Measurements from ENCODE around the gene INO80C.

Gene INO80C

GRCh38 chr18:35474884-35475283, 22.9 kb downstream of the INO80C start:
- Histone ChIP-seq H3K36me3 (no peaks in the 10 kb centered on the region), H3K9me3 (no peaks in the 10 kb centered on the region), H3K4me3 (no peak overlapping the region), H3K27ac (no peak overlapping the region), H3K4me1 (peaks cover 0 to 15% (median 4%) of the 10 kb centered on the region in 4 donors), H3K27me3 (no peaks in the 10 kb centered on the region)
- TF ChIP-seq, protein P1, sequence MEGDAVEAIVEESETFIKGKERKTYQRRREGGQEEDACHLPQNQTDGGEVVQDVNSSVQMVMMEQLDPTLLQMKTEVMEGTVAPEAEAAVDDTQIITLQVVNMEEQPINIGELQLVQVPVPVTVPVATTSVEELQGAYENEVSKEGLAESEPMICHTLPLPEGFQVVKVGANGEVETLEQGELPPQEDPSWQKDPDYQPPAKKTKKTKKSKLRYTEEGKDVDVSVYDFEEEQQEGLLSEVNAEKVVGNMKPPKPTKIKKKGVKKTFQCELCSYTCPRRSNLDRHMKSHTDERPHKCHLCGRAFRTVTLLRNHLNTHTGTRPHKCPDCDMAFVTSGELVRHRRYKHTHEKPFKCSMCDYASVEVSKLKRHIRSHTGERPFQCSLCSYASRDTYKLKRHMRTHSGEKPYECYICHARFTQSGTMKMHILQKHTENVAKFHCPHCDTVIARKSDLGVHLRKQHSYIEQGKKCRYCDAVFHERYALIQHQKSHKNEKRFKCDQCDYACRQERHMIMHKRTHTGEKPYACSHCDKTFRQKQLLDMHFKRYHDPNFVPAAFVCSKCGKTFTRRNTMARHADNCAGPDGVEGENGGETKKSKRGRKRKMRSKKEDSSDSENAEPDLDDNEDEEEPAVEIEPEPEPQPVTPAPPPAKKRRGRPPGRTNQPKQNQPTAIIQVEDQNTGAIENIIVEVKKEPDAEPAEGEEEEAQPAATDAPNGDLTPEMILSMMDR (IDR thresholded peaks at IDR 0.05), result no peak
- DNase-seq, result no peak
- intact Hi-C loops (cut with DNase I; ENCODE audit: low total_unique reads), result no loop called here

GRCh38 chr18:35473562-35473961, 24.2 kb downstream of the INO80C start:
- Histone ChIP-seq H3K27ac (no peak overlapping the region), H3K36me3 (no peaks in the 10 kb centered on the region), H3K27me3 (no peaks in the 10 kb centered on the region), H3K4me1 (peaks cover 0 to 3% (median 1%) of the 10 kb centered on the region in 4 donors), H3K4me3 (no peak overlapping the region), H3K9me3 (no peaks in the 10 kb centered on the region)
- DNase-seq, result no peak
- TF ChIP-seq, protein P1 (IDR thresholded peaks at IDR 0.05), result no peak
- intact Hi-C loops (cut with DNase I; ENCODE audit: low total_unique reads), result no loop called here

DNA sequence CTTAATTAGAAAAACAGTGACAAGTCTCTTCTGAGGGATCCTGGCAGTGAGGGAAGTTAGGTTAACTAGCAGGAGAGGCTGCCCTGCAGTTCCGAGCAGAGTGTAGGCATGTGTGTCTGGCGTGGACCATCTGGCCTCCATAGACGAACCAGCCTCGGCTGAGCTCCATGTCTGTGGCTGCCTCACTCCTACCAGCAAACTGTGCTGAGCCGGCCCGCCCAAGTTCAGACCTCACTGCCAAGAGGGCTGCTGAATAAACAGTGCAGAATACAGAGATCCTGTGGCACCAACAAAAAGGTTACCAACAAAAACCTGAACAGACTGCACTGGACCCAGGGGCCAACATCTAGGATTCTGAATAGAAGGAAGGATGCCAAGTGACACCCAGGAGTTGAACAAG, 27.3 kb downstream of the INO80C start:
- H3K27ac ChIP-seq, result no peak overlapping the region
- no peak for DNase-seq
- H3K9me3 ChIP-seq, result no peaks in the 10 kb centered on the region
- H3K4me3 ChIP-seq, result no peak overlapping the region
- TF ChIP-seq, protein P1 (IDR thresholded peaks at IDR 0.05), result no peak
- no peaks in the 10 kb centered on the region for H3K4me1 ChIP-seq
- H3K36me3 ChIP-seq, result peaks cover 0 to 8% (median 0%) of the 10 kb centered on the region in 3 donors
- H3K27me3 ChIP-seq, result no peaks in the 10 kb centered on the region
- intact Hi-C loops (cut with DNase I; ENCODE audit: low total_unique reads), result no loop called here

DNA sequence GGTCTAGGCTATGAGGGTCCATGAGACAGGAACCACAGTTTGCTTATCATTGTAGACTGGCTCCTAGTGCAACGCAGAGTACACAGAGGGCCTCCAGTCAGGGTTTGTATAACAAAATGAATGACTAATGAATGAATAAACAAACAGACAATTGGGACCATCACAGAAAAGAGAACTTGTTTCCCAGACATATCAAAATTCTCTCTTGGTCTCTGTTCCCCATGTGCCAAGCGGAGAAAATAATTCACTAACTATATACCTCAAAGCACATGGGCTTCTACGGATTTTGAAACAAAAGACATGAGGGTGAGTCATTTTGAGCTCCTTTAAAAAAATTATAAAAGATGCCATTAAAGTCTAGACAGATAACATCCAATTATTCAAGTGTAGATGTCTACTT, 28.0 kb downstream of the INO80C start:
- H3K9me3 ChIP-seq, result no peaks in the 10 kb centered on the region
- peaks cover 0 to 8% (median 0%) of the 10 kb centered on the region in 3 donors for H3K36me3 ChIP-seq
- no peak for DNase-seq
- no peaks in the 10 kb centered on the region for H3K27me3 ChIP-seq
- H3K27ac ChIP-seq, result no peak overlapping the region
- intact Hi-C loops (cut with DNase I; ENCODE audit: low total_unique reads), result no loop called here
- no peaks in the 10 kb centered on the region for H3K4me1 ChIP-seq
- no peak overlapping the region for H3K4me3 ChIP-seq
- TF ChIP-seq, protein P1 (IDR thresholded peaks at IDR 0.05), result no peak

GRCh38 chr18:35468711-35469110, 29.0 kb downstream of the INO80C start:
- TF ChIP-seq, protein P1 (IDR thresholded peaks at IDR 0.05), result no peak
- peaks cover 0 to 8% (median 0%) of the 10 kb centered on the region in 3 donors for H3K36me3 ChIP-seq
- H3K27ac ChIP-seq, result no peak overlapping the region
- no peak overlapping the region for H3K4me3 ChIP-seq
- intact Hi-C loops (cut with DNase I; ENCODE audit: low total_unique reads), result no loop called here
- H3K27me3 ChIP-seq, result no peaks in the 10 kb centered on the region
- no peak for DNase-seq
- H3K9me3 ChIP-seq, result no peaks in the 10 kb centered on the region
- no peaks in the 10 kb centered on the region for H3K4me1 ChIP-seq

GRCh38 chr18:35467624-35468016, 30.1 kb downstream of the INO80C start:
- Histone ChIP-seq H3K27me3 (no peaks in the 10 kb centered on the region), H3K4me3 (no peak overlapping the region), H3K27ac (no peak overlapping the region), H3K9me3 (no peaks in the 10 kb centered on the region), H3K4me1 (peaks cover 0 to 9% (median 0%) of the 10 kb centered on the region in 4 donors), H3K36me3 (peaks cover 0 to 8% (median 0%) of the 10 kb centered on the region in 3 donors)
- intact Hi-C loops (cut with DNase I; ENCODE audit: low total_unique reads), result no loop called here
- TF ChIP-seq, protein P1 (IDR thresholded peaks at IDR 0.05), result no peak
- no peak for DNase-seq
